IMR-90 (cell line): Measurements from ENCODE around the gene CXorf65. TPM values are rescaled to one million over a fixed set of nuclear protein-coding genes. Genes with fewer than 3 reads are reported as not detected.

ENCODE experiments used
- ATAC-seq: fragments of 200-7000 bp; cut with Tn5 transposase; 2 replicates; pipeline ENCODE4 v1.9.1; 2020; ENCODE audit warnings: low read depth, mild to moderate bottlenecking, moderate library complexity
- BruUV-seq: library from RNA; stranded (reverse); fragments of 400-500 nt; replicated peaks from 2 replicates; lab custom pipeline; 2021; lab: Mats Ljungman, UMichigan
- CTCF ChIA-PET: fragments of 300-600 bp; formaldehyde crosslinking; extraction: SDS; loops from one replicate; lab custom pipeline; 2021; ENCODE audit warnings: antibody characterized with exemption; lab: Yijun Ruan, JAX
- POLR2A ChIA-PET: fragments of 300-600 bp; sonication (Branson Sonifier 250); formaldehyde crosslinking; loops from one replicate; lab custom pipeline; 2022; ENCODE audit warnings: antibody characterized with exemption; ENCODE audit not compliant: unreplicated experiment; lab: Charles Lee
- DNase-seq: peaks from one replicate; pipeline ENCODE4 v3.0.0; 2013
- H2AFZ ChIP-seq: replicated peaks from 2 replicates; pipeline ENCODE3; 2013; ENCODE audit warnings: low read length, mild to moderate bottlenecking; ENCODE audit not compliant: poor library complexity
- H2AK5ac ChIP-seq: 2 replicates; pipeline ENCODE4 v1.6.1; 2013; ENCODE audit warnings: low read depth, low read length, inconsistent platforms
- H2AK9ac ChIP-seq: replicated peaks from 2 replicates; pipeline ENCODE3; 2013; ENCODE audit warnings: mild to moderate bottlenecking, low read depth, low read length, moderate library complexity; ENCODE audit not compliant: poor library complexity
- H2BK120ac ChIP-seq: 2 replicates; pipeline ENCODE4 v1.6.1; 2013; ENCODE audit warnings: low read depth, low read length, inconsistent platforms
- H2BK15ac ChIP-seq: 3 replicates; pipeline ENCODE4 v1.6.1; 2013; ENCODE audit warnings: low read depth, low read length, inconsistent platforms
- H2BK20ac ChIP-seq: 2 replicates; pipeline ENCODE4 v1.6.1; 2013; ENCODE audit warnings: low read depth, mild to moderate bottlenecking, inconsistent platforms, low read length, moderate library complexity
- H2BK5ac ChIP-seq: 2 replicates; pipeline ENCODE4 v1.6.1; 2013; ENCODE audit warnings: mild to moderate bottlenecking, low read depth, low read length, inconsistent platforms; ENCODE audit not compliant: poor library complexity, severe bottlenecking
- H3K14ac ChIP-seq: replicated peaks from 2 replicates; pipeline ENCODE4 v1.6.1; 2013; ENCODE audit warnings: low read depth, low read length, inconsistent platforms
- H3K18ac ChIP-seq: 2 replicates; pipeline ENCODE4 v1.6.1; 2013; ENCODE audit warnings: low read depth, low read length, control low read depth
- H3K23ac ChIP-seq: 2 replicates; pipeline ENCODE4 v1.6.1; 2013; ENCODE audit warnings: low read depth, low read length, inconsistent platforms
- H3K27ac ChIP-seq: 2 replicates; pipeline ENCODE4 v1.5.1; 2013; ENCODE audit warnings: mild to moderate bottlenecking, control low read depth, low read length; ENCODE audit not compliant: insufficient read depth
- H3K27me3 ChIP-seq: 2 replicates; pipeline ENCODE4 v1.6.1; 2013; ENCODE audit warnings: low read length; ENCODE audit not compliant: control insufficient read depth, insufficient read depth
- H3K36me3 ChIP-seq: 2 replicates; pipeline ENCODE4 v1.6.1; 2013; ENCODE audit warnings: low read length, mixed read lengths; ENCODE audit not compliant: control insufficient read depth, insufficient read depth
- H3K4ac ChIP-seq: 2 replicates; pipeline ENCODE4 v1.6.1; 2013; ENCODE audit warnings: low read depth, low read length, inconsistent platforms
- H3K4me1 ChIP-seq: 2 replicates; pipeline ENCODE4 v1.6.1; 2013; ENCODE audit warnings: low read length, mixed read lengths; ENCODE audit not compliant: control insufficient read depth, insufficient read depth
- H3K4me2 ChIP-seq: 2 replicates; pipeline ENCODE4 v1.6.1; 2013; ENCODE audit warnings: low read depth, mild to moderate bottlenecking, control low read depth, low read length, moderate library complexity
- H3K4me3 ChIP-seq: 2 replicates; pipeline ENCODE4 v1.5.1; 2013; ENCODE audit warnings: low read depth, mild to moderate bottlenecking, control low read depth, low read length, moderate library complexity; ENCODE audit not compliant: insufficient read depth
- H3K56ac ChIP-seq: 2 replicates; pipeline ENCODE4 v1.6.1; 2013; ENCODE audit warnings: low read length, inconsistent platforms; ENCODE audit not compliant: insufficient read depth; ENCODE audit errors: extremely low read depth
- H3K79me1 ChIP-seq, 2 experiments: 2 replicates each; pipeline ENCODE4 v1.6.1; 2013; ENCODE audit warnings: low read length in 2 of 2, inconsistent platforms in 1 of 2, low read depth in 1 of 2
- H3K9ac ChIP-seq: 2 replicates; pipeline ENCODE4 v1.6.1; 2013; ENCODE audit warnings: low read depth, low read length, control low read depth
- H3K9me1 ChIP-seq: 2 replicates; pipeline ENCODE4 v1.6.1; 2013; ENCODE audit warnings: low read length, inconsistent platforms; ENCODE audit not compliant: insufficient read depth
- H3K9me3 ChIP-seq: 2 replicates; pipeline ENCODE4 v1.6.1; 2013; ENCODE audit warnings: low read length; ENCODE audit not compliant: control insufficient read depth, insufficient read depth
- H4K20me1 ChIP-seq: 2 replicates; pipeline ENCODE4 v1.6.1; 2013; ENCODE audit warnings: low read length, inconsistent platforms; ENCODE audit not compliant: insufficient read depth
- H4K5ac ChIP-seq: 2 replicates; pipeline ENCODE4 v1.6.1; 2013; ENCODE audit warnings: mild to moderate bottlenecking, low read depth, low read length, control low read depth
- H4K8ac ChIP-seq, 2 experiments: 2 replicates each; pipeline ENCODE4 v1.6.1; 2013; ENCODE audit warnings: low read depth in 2 of 2, low read length in 2 of 2, control low read depth in 1 of 2, inconsistent platforms in 1 of 2
- H4K91ac ChIP-seq: 2 replicates; pipeline ENCODE4 v1.6.1; 2013; ENCODE audit warnings: low read depth, low read length, inconsistent platforms; ENCODE audit not compliant: insufficient read depth
- BHLHE40 ChIP-seq: fragments of 150-350 bp; IDR thresholded peaks from 2 replicates; pipeline ENCODE4 v1.6.1; 2016; ENCODE audit warnings: mild to moderate bottlenecking, low read depth, low read length
- CEBPB ChIP-seq: IDR thresholded peaks from 2 replicates; pipeline ENCODE4 v1.6.1; 2012; ENCODE audit warnings: low read depth, low read length, improper control_type of control experiment
- CHD1 ChIP-seq: IDR thresholded peaks from 2 replicates; pipeline ENCODE4 v1.6.1; 2012; ENCODE audit warnings: low read depth, low read length, improper control_type of control experiment
- ELK1 ChIP-seq: fragments of 150-350 bp; IDR thresholded peaks from 2 replicates; pipeline ENCODE4 v1.6.1; 2016; ENCODE audit warnings: low read depth, mild to moderate bottlenecking, low read length, moderate library complexity, borderline replicate concordance
- FOS ChIP-seq: fragments of 150-350 bp; IDR thresholded peaks from 2 replicates; pipeline ENCODE4 v1.6.1; 2016; ENCODE audit warnings: low read depth, low read length
- MAFK ChIP-seq: IDR thresholded peaks from 2 replicates; pipeline ENCODE4 v1.6.1; 2012; ENCODE audit warnings: low read depth, low read length, improper control_type of control experiment
- MAZ ChIP-seq: IDR thresholded peaks from 2 replicates; pipeline ENCODE4 v1.6.1; 2012; ENCODE audit warnings: low read depth, mild to moderate bottlenecking, low read length, improper control_type of control experiment, moderate library complexity, borderline replicate concordance
- MXI1 ChIP-seq: IDR thresholded peaks from 2 replicates; pipeline ENCODE4 v1.6.1; 2012; ENCODE audit warnings: low read depth, mild to moderate bottlenecking, low read length, moderate library complexity, borderline replicate concordance
- NFE2L2 ChIP-seq: fragments of 150-350 bp; IDR thresholded peaks from 2 replicates; pipeline ENCODE4 v1.6.1; 2016; ENCODE audit warnings: low read depth, mild to moderate bottlenecking, low read length
- POLR2A ChIP-seq: IDR thresholded peaks from 2 replicates; pipeline ENCODE4 v1.6.1; 2012; ENCODE audit warnings: mild to moderate bottlenecking, low read depth, low read length
- RAD21 ChIP-seq: IDR thresholded peaks from 2 replicates; pipeline ENCODE4 v1.6.1; 2012; ENCODE audit warnings: low read length, improper control_type of control experiment
- RCOR1 ChIP-seq: IDR thresholded peaks from 2 replicates; pipeline ENCODE4 v1.6.1; 2012; ENCODE audit warnings: mild to moderate bottlenecking, low read length, improper control_type of control experiment; ENCODE audit not compliant: insufficient replicate concordance
- RFX5 ChIP-seq: IDR thresholded peaks from 2 replicates; pipeline ENCODE4 v1.8.0; 2012; ENCODE audit warnings: low read depth, mild to moderate bottlenecking, low read length, moderate library complexity
- SMC3 ChIP-seq: fragments of 150-350 bp; IDR thresholded peaks from 2 replicates; pipeline ENCODE4 v1.6.1; 2016; ENCODE audit warnings: low read depth, mild to moderate bottlenecking, antibody characterized with exemption, low read length, moderate library complexity
- WGBS, 2 experiments: methylation state at CpG; one replicate each; pipeline versions ENCODE4 v1.1.5 to v1.1.7; 2013; ENCODE audit warnings: missing lambda C conversion rate in 2 of 2; ENCODE audit not compliant: insufficient read length in 1 of 2; ENCODE audit errors: extremely low coverage in 2 of 2; 5-methylcytosine and 5-hydroxymethylcytosine counted together
- dilution Hi-C: fragments of 300-500 bp; cut with HindIII; formaldehyde crosslinking; loops from one replicate; pipeline ENCODE4 v1.14.3; 2018; ENCODE audit warnings: low sequenced_read_pairs; ENCODE audit not compliant: unreplicated experiment
- in situ Hi-C: fragments of 300-500 bp; cut with MboI; formaldehyde crosslinking; loops from 3 replicates; pipeline ENCODE4 v1.14.3; 2019; ENCODE audit warnings: low sequenced_read_pairs, inconsistent platforms, mixed read lengths
- intact Hi-C: fragments of 100-400 bp; cut with micrococcal nuclease; formaldehyde crosslinking; loops from 2 replicates; pipeline ENCODE4 v1.10.0; 2022
- polyA plus RNA-seq, 3 experiments: library from polyadenylated mRNA; depleted of rRNA; stranded (reverse); fragments of >200 nt; gene quantifications; 2 replicates each; pipeline ENCODE4 v1.2.3, GENCODE V29; 2012; ENCODE audit warnings: low replicate concordance in 1 of 3
- total RNA-seq: library from RNA; depleted of rRNA; stranded (reverse); fragments of >200 nt; gene quantifications from 2 replicates; pipeline ENCODE4 v1.2.3, GENCODE V29; 2012
- TF ChIP-seq, protein P1 (sequence below): conservative IDR thresholded peaks from 2 replicates; pipeline ENCODE4 v1.5.1; 2012; ENCODE audit warnings: mild to moderate bottlenecking, low read depth, low read length, improper control_type of control experiment
- TF ChIP-seq, protein P2 (sequence below): fragments of 150-350 bp; IDR thresholded peaks from 2 replicates; pipeline ENCODE4 v1.6.1; 2017; ENCODE audit warnings: mild to moderate bottlenecking, antibody characterized with exemption, low read length, low read depth

Gene CXorf65
- total and polyA plus RNA-seq, 2 of the 4 experiments (the other 2 are of a cell fraction) = not detected

DNA sequence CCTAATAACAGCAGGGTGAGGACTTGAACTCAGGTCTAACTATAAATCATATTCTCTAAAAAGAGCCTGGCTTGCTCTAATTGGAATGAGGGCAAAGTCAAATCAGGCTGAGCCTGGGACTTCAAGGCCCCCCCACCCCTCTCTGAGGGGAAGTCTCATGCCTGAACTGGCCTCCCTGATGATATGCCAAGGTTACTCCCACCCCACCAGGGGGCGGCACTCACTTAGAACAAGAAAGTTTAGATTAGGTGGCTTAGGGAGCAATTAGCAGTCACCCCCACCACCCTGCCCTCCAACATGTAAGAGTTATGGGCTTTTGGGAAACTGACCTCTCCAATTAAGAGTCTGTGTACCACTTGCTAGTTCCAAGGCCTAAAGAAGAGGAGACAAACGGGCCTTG lies 8.2 kb downstream of the CXorf65 start:
- no peaks in the 10 kb centered on the region for H3K36me3 ChIP-seq
- H2BK120ac ChIP-seq = no peak overlapping the region
- no peak overlapping the region for H2AK5ac ChIP-seq
- peak; percentile 23 for DNase-seq
- peaks cover 21% of the 10 kb centered on the region for H3K27me3 ChIP-seq
- no peak overlapping the region for H4K8ac ChIP-seq
- no peak overlapping the region for H3K9ac ChIP-seq
- ChIA-PET POLR2A (no interaction called here), CTCF (no interaction called here)
- no peak overlapping the region for H4K91ac ChIP-seq
- dilution Hi-C loops = no loop called here
- H3K14ac ChIP-seq = no peak overlapping the region
- no peaks in the 10 kb centered on the region for H3K9me1 ChIP-seq
- no peak overlapping the region for H3K56ac ChIP-seq
- H3K27ac ChIP-seq = no peak overlapping the region
- no peak overlapping the region for H2BK5ac ChIP-seq
- no peak overlapping the region for H2BK20ac ChIP-seq
- no peaks in the 10 kb centered on the region for H3K4me1 ChIP-seq
- no CpG with 5 or more reads among the region's 2 CpGs for WGBS, 2 experiments
- no peak overlapping the region for H3K4me2 ChIP-seq
- no peak overlapping the region for H2AFZ ChIP-seq
- H3K4me3 ChIP-seq = no peak overlapping the region
- no peak for ATAC-seq
- H2AK9ac ChIP-seq = no peak overlapping the region
- in situ Hi-C loops = no loop called here
- no peak overlapping the region for H3K18ac ChIP-seq
- H3K79me1 ChIP-seq = no peaks in the 10 kb centered on the region
- H4K5ac ChIP-seq = no peak overlapping the region
- H3K9me3 ChIP-seq = no peaks in the 10 kb centered on the region
- peak; percentile 28; the same call in 1 of the 2 replicates for TF ChIP-seq SMC3
- TF ChIP-seq, protein P1, sequence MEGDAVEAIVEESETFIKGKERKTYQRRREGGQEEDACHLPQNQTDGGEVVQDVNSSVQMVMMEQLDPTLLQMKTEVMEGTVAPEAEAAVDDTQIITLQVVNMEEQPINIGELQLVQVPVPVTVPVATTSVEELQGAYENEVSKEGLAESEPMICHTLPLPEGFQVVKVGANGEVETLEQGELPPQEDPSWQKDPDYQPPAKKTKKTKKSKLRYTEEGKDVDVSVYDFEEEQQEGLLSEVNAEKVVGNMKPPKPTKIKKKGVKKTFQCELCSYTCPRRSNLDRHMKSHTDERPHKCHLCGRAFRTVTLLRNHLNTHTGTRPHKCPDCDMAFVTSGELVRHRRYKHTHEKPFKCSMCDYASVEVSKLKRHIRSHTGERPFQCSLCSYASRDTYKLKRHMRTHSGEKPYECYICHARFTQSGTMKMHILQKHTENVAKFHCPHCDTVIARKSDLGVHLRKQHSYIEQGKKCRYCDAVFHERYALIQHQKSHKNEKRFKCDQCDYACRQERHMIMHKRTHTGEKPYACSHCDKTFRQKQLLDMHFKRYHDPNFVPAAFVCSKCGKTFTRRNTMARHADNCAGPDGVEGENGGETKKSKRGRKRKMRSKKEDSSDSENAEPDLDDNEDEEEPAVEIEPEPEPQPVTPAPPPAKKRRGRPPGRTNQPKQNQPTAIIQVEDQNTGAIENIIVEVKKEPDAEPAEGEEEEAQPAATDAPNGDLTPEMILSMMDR = peak; percentile 50
- TF ChIP-seq POLR2A = no peak
- TF ChIP-seq, protein P2, sequence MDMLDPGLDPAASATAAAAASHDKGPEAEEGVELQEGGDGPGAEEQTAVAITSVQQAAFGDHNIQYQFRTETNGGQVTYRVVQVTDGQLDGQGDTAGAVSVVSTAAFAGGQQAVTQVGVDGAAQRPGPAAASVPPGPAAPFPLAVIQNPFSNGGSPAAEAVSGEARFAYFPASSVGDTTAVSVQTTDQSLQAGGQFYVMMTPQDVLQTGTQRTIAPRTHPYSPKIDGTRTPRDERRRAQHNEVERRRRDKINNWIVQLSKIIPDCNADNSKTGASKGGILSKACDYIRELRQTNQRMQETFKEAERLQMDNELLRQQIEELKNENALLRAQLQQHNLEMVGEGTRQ = no peak
- TF ChIP-seq RCOR1 = no peak
- TF ChIP-seq CEBPB = no peak
- TF ChIP-seq NFE2L2 = no peak
- no peak for TF ChIP-seq MAFK
- TF ChIP-seq RFX5 = no peak
- TF ChIP-seq MAZ = no peak
- TF ChIP-seq FOS = no peak
- TF ChIP-seq CHD1 = no peak
- no peak for TF ChIP-seq BHLHE40
- TF ChIP-seq MXI1 = no peak
- peak; percentile 35; the same call in 1 of the 2 replicates for TF ChIP-seq RAD21
- TF ChIP-seq ELK1 = no peak
- intact Hi-C loops = no loop called here
- no TSS peak for BruUV-seq
- no peak overlapping the region for H2BK15ac ChIP-seq
- H3K23ac ChIP-seq = no peak overlapping the region
- H4K20me1 ChIP-seq = no peaks in the 10 kb centered on the region
- no peak overlapping the region for H3K4ac ChIP-seq
